GM12892 (cell line): ENCODE measurements around the gene ATF7.

Experiments
- POLR2A ChIP-seq: IDR thresholded peaks from 2 replicates; pipeline ENCODE4 v1.6.1; 2011; ENCODE audit warnings: low read depth, low read length, control low read depth
- POLR2AphosphoS5 ChIP-seq: IDR thresholded peaks from 2 replicates; pipeline ENCODE4 v1.6.1; 2011; ENCODE audit warnings: low read depth, low read length, control low read depth

GRCh38 chr12:53603804-53604203, 22.4 kb downstream of the ATF7 start:
- TF ChIP-seq POLR2A (no peak), POLR2AphosphoS5 (no peak)
